NT2/D1 (cell line): ENCODE data around the gene GLT1D1.
"Not testable (repeated sequence)": the region's sequence is repeated elsewhere in the genome, so short reads cannot be mapped to it uniquely, and the experiment has no call there.

ENCODE experiments used
- DNase-seq: peaks from one replicate; pipeline ENCODE4 v3.0.0-alpha.2; 2011; ENCODE audit warnings: low read depth, low spot score
- H3K27me3 ChIP-seq: 2 replicates; pipeline ENCODE4 v1.6.0; 2011; ENCODE audit warnings: mild to moderate bottlenecking; ENCODE audit not compliant: insufficient read length, insufficient read depth
- H3K36me3 ChIP-seq: 2 replicates; pipeline ENCODE4 v1.6.1; 2011; ENCODE audit warnings: mild to moderate bottlenecking, low read length, mixed read lengths; ENCODE audit not compliant: insufficient read depth, insufficient read length
- H3K4me1 ChIP-seq: 2 replicates; pipeline ENCODE4 v1.5.1; 2011; ENCODE audit not compliant: insufficient read depth, insufficient read length
- H3K4me3 ChIP-seq: 2 replicates; pipeline ENCODE4 v1.5.1; 2011; ENCODE audit warnings: low read depth; ENCODE audit not compliant: insufficient read length
- H3K9ac ChIP-seq: 2 replicates; pipeline ENCODE4 v1.6.0; 2011; ENCODE audit warnings: low read depth; ENCODE audit not compliant: insufficient read length
- H3K9me3 ChIP-seq: 2 replicates; pipeline ENCODE4 v1.5.1; 2011; ENCODE audit warnings: mild to moderate bottlenecking, low read length; ENCODE audit not compliant: insufficient read depth
- SUZ12 ChIP-seq: IDR thresholded peaks from 2 replicates; pipeline ENCODE4 v1.6.1; 2011; ENCODE audit not compliant: insufficient read length, insufficient read depth; ENCODE audit errors: extremely low read depth
- YY1 ChIP-seq: IDR thresholded peaks from 2 replicates; pipeline ENCODE4 v1.6.1; 2011; ENCODE audit not compliant: insufficient read length, insufficient read depth
- ZNF274 ChIP-seq: IDR thresholded peaks from 2 replicates; pipeline ENCODE4 v1.6.1; 2011; ENCODE audit warnings: mild to moderate bottlenecking, low read depth, low read length

The GLT1D1 gene

GRCh38 chr12:128823916-128824839 lies 29.1 kb upstream of the GLT1D1 start, which contains the start of gene SLC15A4:
SLC15A4 (minus strand) TSS chr12:128823958; CDS start chr12:128823943, 15 bp downstream.
- Histone ChIP-seq H3K36me3 (peaks cover 31% of the 10 kb centered on the region), H3K9me3 (peaks cover 11% of the 10 kb centered on the region), H3K27me3 (no peaks in the 10 kb centered on the region), H3K4me3 (peak within 1 kb of the TSS; percentile 98), H3K9ac (peak within 1 kb of the TSS; percentile 99), H3K4me1 (peaks cover 8% of the 10 kb centered on the region)
- DNase-seq: peak; percentile 96
- peak; percentile 13 for TF ChIP-seq YY1
- TF ChIP-seq SUZ12: no peak
- no peak for TF ChIP-seq ZNF274

- H3K4me1 ChIP-seq: peaks cover 5% of the 10 kb centered on the region
- H3K9me3 ChIP-seq: peaks cover 11% of the 10 kb centered on the region
- TF ChIP-seq SUZ12 (no peak), YY1 (no peak), ZNF274 (no peak)
- DNase-seq: no peak
- peaks cover 17% of the 10 kb centered on the region for H3K36me3 ChIP-seq
- no peak overlapping the region for H3K4me3 ChIP-seq
- no peaks in the 10 kb centered on the region for H3K27me3 ChIP-seq
- no peak overlapping the region for H3K9ac ChIP-seq
These were observed 27.4 kb upstream of the GLT1D1 start for GRCh38 chr12:128825835-128826234.

- no peaks in the 10 kb centered on the region for H3K4me1 ChIP-seq
- DNase-seq: no peak
- TF ChIP-seq SUZ12 (no peak), ZNF274 (no peak), YY1 (no peak)
- H3K4me3 ChIP-seq: no peak overlapping the region
- H3K27me3 ChIP-seq: no peaks in the 10 kb centered on the region
- H3K9me3 ChIP-seq: peaks cover 11% of the 10 kb centered on the region
- H3K36me3 ChIP-seq: peaks cover 3% of the 10 kb centered on the region
- H3K9ac ChIP-seq: no peak overlapping the region
These were observed 25.6 kb upstream of the GLT1D1 start for GRCh38 chr12:128827724-128828123.

- DNase-seq: no peak
- Histone ChIP-seq H3K4me1 (no peaks in the 10 kb centered on the region), H3K4me3 (no peak overlapping the region)
These were observed 23.3 kb upstream of the GLT1D1 start for GRCh38 chr12:128829861-128830504.

GRCh38 chr12:128830505-128830893 lies 22.8 kb upstream of the GLT1D1 start:
- H3K4me1 ChIP-seq: no peaks in the 10 kb centered on the region
- H3K36me3 ChIP-seq: peaks cover 3% of the 10 kb centered on the region
- H3K4me3 ChIP-seq: no peak overlapping the region
- DNase-seq: no peak
- no peaks in the 10 kb centered on the region for H3K27me3 ChIP-seq
- H3K9ac ChIP-seq: no peak overlapping the region
- no peak for TF ChIP-seq ZNF274
- no peak for TF ChIP-seq SUZ12
- TF ChIP-seq YY1: no peak
- peaks cover 11% of the 10 kb centered on the region for H3K9me3 ChIP-seq

More at GRCh38 chr12:128829861-128830504, 23.3 kb upstream of the GLT1D1 start:
- Histone ChIP-seq H3K36me3 (peaks cover 3% of the 10 kb centered on the region), H3K9ac (no peak overlapping the region), H3K27me3 (no peaks in the 10 kb centered on the region), H3K9me3 (peaks cover 11% of the 10 kb centered on the region)
- TF ChIP-seq SUZ12 (no peak), ZNF274 (no peak), YY1 (no peak)

GRCh38 chr12:128833418-128833817 lies 19.9 kb upstream of the GLT1D1 start:
- no peaks in the 10 kb centered on the region for H3K4me1 ChIP-seq
- TF ChIP-seq ZNF274 (no peak), SUZ12 (no peak), YY1 (no peak)

GRCh38 chr12:128839885-128840284 lies 13.4 kb upstream of the GLT1D1 start:
- H3K9me3 ChIP-seq, DNase-seq, H3K36me3 ChIP-seq, H3K4me3 ChIP-seq, H3K27me3 ChIP-seq, H3K4me1 ChIP-seq, H3K9ac ChIP-seq: not testable (repeated sequence)

More at GRCh38 chr12:128833418-128833817, 19.9 kb upstream of the GLT1D1 start:
- H3K9ac ChIP-seq: no peak overlapping the region
- no peaks in the 10 kb centered on the region for H3K9me3 ChIP-seq
- no peak overlapping the region for H3K4me3 ChIP-seq
- H3K36me3 ChIP-seq: no peaks in the 10 kb centered on the region
- no peaks in the 10 kb centered on the region for H3K27me3 ChIP-seq
- no peak for DNase-seq
